Suprapubic skin (tissue), 4 donors: ENCODE measurements around the gene RPS6KA4.

Source experiments
- CTCF ChIP-seq, 2 donors: fragments of 200-600 bp in 1 of 2; fragments of 450-650 bp in 1 of 2; sonication (generic) in 1 of 2; IDR thresholded peaks; one replicate each; pipeline ENCODE4 v1.5.1; 2016 to 2019; ENCODE audit warnings: antibody characterized with exemption in 2 of 2, mild to moderate bottlenecking in 1 of 2, moderate library complexity in 1 of 2
- EP300 ChIP-seq: sonication (generic); formaldehyde crosslinking; IDR thresholded peaks from one replicate; pipeline ENCODE4 v1.6.1; 2017; ENCODE audit warnings: antibody characterized with exemption
- POLR2A ChIP-seq, 2 donors: fragments of 450-650 bp; IDR thresholded peaks; one replicate each; pipeline ENCODE4 v1.6.1; 2017; ENCODE audit warnings: antibody characterized with exemption in 2 of 2, mild to moderate bottlenecking in 2 of 2, moderate library complexity in 2 of 2
- POLR2AphosphoS5 ChIP-seq, 3 donors: sonication (generic); formaldehyde crosslinking; IDR thresholded peaks; one replicate each; pipeline ENCODE4 v1.6.1; 2017; ENCODE audit warnings: antibody characterized with exemption in 3 of 3

GRCh38 chr11:64341429-64341828 lies 17.5 kb upstream of the RPS6KA4 start:
- TF ChIP-seq POLR2A (IDR thresholded peaks at IDR 0.05) (no peak), CTCF (IDR thresholded peaks at IDR 0.05) (no peak), EP300 (no peak), POLR2AphosphoS5 (IDR thresholded peaks at IDR 0.05) (no peak)
